ENCODE results near the gene ZNF598. TPM values are rescaled to one million over a fixed set of nuclear protein-coding genes. Genes with fewer than 3 reads are reported as not detected.

ZNF598 gene
- total RNA-seq, 1 donor from 2014 or later, result 50.5 TPM

DNA sequence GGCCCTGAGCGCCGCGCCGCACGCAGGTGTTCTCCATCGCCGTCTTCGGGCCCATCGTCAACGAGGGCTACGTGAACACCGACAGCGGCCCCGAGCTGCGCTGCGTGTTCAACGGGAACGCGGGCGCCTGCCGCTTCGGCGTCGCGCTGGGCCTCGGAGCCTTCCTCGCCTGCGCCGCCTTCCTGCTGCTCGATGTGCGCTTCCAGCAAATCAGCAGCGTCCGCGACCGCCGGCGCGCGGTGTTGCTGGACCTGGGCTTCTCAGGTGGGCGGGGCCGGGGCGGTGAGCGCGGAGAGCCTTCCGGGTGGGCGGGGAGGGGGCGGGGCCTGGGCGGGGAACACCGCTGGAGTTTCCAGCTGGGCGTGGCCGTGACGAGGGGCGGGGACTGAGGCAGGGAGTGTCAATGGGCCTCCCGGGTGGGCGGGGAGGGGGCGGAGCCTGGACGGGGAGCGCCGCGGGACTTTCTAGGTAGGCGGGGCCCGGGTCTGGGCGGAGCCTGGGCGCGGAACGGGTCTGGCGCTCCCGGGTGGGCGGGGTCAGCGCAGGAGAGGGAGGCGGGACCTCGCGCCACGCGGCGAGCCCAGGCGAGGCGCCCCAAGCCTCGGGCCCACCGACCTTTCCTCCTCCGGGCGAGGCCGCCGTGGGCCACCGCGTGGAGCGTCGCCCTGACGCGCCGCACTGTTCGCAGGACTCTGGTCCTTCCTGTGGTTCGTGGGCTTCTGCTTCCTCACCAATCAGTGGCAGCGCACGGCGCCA, 17.5 kb downstream of the ZNF598 start:
- DNase-seq (ENCODE audit: low spot score), result peak; percentile 97

DNA sequence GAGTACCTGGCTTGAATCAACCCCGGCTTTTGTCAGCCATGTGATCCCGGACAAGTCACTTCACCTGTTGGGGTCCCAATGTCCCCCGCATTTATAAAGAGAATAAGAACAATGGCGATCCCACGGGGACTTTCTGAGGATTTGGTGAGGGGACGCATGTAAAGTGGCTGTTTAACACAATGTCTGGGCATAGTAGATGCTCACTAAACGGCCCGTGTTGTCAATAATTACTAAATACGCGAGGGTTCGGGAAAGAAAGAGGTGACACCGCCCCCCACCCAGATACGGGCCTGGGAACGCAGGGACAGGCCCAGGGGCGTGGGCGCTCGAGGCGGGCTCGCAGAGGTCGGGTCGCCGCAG, 18.1 kb downstream of the ZNF598 start:
- no peak for DNase-seq (ENCODE audit: low spot score)

DNA sequence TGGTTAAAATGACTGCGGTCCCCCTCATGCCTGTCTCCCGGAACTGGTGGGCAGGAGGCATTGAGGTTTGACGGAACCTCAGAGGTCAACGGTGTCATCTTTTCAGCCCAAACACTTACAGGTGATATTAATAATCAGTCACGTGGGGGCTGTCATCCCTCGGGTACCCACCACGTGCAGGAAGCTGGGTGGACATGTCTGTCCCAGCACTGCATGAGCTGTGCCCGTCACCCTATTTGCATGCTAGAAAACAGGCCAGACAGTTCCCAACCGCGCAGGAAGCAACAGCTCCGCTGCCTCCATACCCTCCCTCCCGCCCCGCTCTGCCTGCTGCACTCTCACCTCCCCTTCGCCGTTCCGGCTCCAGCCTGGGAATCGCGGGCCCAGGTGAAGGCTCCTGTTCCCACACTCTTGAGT, 18.5 kb downstream of the ZNF598 start:
- no peak for DNase-seq (ENCODE audit: low spot score)

DNA sequence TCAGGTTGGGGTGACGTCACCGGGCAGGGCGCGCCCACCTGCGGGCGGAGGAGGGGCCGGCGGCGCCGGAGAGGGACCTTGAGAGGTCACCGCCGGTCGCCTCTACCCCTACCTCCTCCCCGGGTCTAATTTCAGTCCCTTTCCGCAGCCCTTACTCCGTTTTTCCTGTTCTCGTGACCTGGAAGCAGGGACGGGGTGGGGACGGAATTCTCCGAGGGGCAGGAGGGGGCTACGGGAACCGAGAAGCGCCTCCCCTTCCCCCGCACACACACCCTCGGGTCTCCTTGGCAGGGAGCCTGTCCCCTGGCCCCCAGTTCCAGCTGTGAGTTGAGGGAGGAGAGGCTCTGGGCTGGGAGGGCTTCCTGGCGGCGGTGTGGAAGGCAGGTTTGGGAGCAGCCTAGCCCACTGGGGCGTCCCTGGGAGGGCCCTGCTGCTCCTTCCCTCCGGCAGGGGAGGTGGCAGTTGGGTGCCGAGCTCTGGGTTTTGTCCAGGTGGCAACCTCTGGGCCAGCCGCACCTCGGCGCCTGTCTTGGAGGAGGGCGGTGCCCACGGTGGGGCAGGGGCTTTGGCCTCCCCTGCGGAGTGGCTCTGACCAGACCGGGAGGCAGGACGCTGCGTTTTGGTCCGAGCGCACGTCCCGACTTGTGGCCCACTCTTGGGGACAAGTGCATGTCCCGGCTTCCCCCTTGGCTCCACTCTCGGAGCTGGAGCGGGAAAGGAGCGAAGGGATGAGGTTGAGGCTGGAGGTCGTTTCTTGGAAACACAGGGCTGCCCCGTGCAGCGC, 19.1 kb downstream of the ZNF598 start:
- no peak for DNase-seq (ENCODE audit: low spot score)

DNA sequence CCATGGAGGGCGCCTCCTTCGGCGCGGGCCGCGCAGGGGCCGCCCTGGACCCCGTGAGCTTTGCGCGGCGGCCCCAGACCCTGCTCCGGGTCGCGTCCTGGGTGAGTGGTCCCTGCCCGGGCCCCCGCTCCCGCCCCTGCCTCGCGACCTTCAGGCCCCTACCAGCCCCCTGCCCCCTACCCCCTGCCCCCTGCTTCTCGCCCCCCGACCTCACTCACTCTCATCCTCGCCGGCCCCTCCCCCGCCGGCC, 19.6 kb downstream of the ZNF598 start:
- no peak for DNase-seq (ENCODE audit: low spot score)

DNA sequence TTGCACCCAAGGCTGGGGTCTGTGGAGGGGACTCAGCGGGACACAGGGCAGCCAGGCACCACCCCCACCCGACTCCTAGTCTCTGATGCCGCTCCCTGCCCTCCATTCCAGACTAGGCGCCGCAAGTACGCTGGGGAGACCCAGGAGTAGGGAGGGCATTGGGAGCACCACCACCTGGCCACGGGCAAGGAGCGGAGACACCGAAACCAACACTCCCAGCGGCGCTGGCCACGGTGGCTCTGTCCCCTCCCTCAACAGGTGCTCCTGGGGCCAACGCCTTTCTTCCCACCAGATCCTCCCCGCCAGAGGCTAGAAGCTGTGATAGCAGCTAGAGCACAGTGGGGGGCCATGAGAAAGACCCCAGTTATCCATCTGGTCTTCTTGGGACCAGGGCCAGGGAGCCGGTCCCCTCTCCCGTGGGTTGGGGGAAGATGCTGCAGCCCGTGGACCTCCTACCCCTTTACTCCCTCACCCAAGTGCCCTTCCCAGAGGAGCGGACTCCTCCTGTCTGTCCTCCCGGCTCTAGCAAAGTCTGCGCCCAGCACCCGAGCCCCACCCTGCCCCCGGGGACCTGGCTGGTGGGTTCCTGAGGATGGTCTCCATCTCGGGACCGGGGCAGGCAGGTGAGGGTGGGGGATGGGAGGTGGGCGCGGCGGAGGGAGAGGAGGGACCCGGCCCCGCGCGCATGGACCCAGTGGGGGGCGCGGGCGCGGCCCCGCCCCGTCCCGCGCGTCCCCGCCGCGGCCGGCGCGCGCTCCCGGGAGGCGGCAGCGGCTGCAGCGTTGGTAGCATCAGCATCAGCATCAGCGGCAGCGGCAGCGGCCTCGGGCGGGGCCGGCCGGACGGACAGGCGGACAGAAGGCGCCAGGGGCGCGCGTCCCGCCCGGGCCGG, 20.2 kb downstream of the ZNF598 start, which contains the start of gene SYNGR3:
Gene SYNGR3, plus strand, starts transcription at position 762 of the 892 bp plus-strand sequence. CDS start 133 bp downstream, outside the sequence.
- DNase-seq (ENCODE audit: low spot score), result no peak

DNA sequence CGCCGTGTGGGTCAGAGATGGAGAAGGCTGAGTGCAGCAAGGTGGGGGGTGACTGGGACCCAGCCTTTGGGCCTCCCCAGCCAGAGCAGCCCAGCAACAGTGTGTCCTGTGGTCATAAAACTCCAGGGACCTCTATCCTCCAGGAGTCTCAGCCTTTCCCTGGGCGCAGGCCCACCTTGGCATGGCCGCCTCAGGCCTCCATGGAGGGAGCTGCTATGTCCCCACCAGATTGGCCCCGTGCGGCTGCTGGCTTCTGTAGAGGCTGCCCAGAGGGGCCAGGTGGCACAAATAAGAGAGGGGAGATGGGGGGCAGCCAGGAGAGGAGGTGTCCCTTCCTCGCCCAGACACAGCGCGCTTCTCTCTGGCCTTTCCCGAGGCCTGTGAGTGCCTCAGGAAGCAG, 22.4 kb downstream of the ZNF598 start:
- DNase-seq (ENCODE audit: low spot score), result no peak

DNA sequence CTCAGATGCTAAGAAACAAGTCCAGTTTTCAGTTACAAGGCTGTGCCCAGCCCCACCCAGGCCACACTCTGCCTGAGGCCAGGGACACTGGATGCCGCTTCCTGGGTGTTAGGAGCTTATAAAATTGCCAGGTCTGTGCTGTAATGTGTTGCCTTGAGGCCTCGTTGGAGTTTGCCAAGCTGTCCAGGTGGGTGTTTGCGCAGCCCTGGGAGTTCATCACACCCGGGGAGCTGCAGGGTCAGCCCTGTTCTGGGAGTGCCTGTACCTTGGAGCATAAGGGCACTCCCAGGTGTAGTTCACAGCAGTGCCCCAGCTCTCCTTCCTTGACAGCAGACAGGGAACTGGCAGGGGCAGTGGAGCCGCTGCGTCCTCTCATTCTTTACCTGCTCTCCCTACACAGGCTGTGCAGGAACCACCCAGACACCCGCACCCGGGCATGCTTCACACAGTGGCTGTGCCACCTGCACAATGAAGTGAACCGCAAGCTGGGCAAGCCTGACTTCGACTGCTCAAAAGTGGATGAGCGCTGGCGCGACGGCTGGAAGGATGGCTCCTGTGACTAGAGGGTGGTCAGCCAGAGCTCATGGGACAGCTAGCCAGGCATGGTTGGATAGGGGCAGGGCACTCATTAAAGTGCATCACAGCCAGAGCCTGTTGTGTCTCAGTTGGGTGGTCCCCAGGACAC, 24.0 kb downstream of the ZNF598 start:
- DNase-seq (ENCODE audit: low spot score), result no peak

DNA sequence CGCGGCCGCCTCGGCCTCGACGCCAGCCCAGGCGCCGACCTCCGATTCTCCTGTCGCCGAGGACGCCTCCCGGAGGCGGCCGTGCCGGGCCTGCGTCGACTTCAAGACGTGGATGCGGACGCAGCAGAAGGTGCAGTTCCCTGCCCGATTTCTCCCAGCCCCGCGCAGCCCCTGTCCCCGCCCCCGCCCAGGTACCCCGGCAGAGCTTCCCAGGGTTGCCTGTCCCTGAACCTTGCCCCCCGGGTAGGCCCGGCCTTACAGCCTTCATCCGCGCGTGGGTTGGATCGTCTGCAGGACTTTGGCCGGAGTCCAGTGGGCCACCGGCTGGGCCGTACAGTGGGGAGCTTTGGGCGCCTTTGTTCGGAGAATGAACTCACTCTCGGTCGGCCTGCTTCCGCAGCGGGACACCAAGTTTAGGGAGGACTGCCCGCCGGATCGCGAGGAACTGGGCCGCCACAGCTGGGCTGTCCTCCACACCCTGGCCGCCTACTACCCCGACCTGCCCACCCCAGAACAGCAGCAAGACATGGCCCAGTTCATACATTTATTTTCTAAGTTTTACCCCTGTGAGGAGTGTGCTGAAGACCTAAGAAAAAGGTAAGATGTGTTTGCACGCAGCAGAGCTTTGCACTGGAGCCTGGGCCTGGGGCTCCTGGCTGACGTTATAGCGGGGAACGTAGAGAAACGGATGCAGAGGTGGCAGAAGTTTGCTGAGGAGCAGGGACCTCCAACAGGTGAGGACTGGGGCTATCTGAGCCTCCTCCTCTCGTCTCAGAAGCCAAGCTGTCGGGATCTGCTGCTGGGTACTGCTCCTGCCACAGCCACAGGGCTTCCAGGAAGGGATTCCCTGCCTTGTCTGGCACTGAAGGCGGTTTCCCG, 25.0 kb downstream of the ZNF598 start:
- DNase-seq (ENCODE audit: low spot score), result no peak

DNA sequence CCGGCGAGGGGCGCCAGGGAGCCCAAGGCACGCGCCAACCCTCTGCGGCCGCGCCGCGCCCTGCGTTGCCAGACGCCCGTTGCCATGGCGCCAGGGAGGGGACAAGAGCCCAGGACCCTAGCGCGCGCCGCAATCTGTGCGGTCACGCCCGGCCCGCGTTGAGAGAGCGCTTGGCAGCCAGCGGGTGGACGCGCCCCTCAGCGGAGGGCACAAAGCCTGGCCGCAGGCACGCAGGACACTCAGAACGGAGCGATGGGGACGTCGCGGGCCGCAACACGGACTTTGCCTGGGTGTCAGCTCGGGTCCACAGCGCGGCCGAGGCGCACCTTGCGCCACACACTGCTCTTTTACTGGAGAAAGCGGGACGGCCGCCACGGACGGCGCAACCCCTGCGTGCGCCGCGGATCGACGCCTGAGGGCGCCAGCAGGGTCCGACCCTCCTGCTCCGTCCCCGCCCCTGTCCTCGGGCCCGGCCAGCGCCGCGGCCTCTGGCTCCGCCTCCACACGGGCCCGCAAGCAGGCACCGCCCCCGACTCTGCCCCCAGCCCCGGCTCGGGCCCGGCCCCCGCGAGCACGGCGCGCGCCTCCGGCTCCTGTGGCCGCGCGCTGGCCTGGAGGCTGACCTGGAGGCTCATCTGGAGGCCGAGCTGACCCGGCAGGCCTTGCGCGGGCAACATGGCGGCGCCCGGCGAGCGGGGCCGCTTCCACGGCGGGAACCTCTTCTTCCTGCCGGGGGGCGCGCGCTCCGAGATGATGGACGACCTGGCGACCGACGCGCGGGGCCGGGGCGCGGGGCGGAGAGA, 25.9 kb downstream of the ZNF598 start, which contains the start of gene GFER:
Gene GFER, plus strand, starts transcription at position 650 of the 803 bp plus-strand sequence. Its CDS starts 26 bp downstream, at position 676.
- peak; percentile 98 for DNase-seq (ENCODE audit: low spot score)

DNA sequence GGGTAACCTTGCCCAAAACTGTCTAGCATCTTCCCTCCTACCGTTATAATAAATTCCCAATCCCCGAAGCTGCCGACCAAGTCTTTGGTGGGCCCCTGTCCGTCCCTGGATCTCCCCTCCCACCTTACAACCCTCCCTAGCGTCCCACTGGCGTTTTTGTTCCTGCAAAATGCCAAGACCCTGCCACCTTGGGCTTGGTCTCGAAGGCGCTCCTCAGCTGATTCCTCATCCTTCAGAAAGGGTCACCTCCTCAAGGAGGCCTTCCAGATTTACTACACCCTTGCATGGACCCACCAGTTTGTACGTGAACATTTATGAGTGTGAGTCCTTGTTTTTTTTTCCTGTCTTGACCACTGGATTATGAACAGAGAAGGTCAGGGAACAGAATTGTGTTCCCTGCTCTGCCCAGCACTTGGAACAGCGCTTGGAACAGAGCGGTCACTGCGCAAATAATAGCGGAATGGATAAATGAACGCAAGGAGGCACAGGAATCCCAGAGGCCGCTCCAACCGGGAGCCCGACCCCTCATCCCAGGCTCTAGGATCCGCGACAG, 26.6 kb downstream of the ZNF598 start:
- no peak for DNase-seq (ENCODE audit: low spot score)

DNA sequence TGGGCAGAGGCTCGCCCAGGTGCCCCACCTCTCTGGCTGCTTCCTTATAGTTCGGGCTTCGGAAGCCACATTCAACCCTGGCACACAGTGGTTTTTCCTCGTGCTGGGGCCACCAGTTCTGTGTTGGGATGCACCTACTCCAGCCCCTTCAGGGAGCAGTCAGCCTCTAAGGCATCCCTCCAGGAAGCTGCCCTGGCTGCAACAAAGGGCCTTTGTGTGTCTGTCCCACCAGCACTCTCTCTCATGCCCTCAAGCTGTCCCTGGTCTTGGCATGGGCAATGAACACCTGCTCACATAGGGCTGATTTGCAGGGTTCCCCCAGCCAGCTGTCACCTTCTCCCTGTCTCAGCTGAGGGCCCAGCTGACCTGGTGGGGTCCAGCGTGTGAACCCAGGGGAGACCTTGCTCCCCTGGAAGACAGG, 27.6 kb downstream of the ZNF598 start:
- no peak for DNase-seq (ENCODE audit: low spot score)

DNA sequence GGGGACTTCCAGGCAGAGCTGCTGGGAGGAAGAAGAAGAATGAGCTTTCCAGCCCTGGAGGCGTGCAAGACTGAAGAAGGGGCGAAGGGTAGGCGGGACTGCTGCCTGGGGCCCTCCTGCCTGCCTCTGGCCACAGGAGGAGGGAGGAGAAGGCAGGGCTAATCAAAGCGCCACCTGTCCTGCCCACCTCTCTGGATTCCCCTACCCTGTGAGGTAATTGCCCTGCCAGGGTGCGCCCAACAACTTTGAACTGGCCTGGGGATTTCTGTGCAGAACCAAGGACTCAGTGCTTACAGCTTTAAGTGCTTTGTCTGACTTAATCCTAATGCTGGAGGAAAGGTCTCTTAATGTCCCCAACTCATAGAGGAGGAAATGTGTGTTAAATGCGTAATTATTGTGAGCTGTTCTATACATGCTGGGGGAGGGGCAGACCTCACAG, 28.2 kb downstream of the ZNF598 start, which contains the start of gene NOXO1:
Gene NOXO1, minus strand, starts transcription at position 72 of the 439 bp plus-strand sequence. CDS start 290 bp downstream, outside the sequence.
- DNase-seq (ENCODE audit: low spot score), result no peak

DNA sequence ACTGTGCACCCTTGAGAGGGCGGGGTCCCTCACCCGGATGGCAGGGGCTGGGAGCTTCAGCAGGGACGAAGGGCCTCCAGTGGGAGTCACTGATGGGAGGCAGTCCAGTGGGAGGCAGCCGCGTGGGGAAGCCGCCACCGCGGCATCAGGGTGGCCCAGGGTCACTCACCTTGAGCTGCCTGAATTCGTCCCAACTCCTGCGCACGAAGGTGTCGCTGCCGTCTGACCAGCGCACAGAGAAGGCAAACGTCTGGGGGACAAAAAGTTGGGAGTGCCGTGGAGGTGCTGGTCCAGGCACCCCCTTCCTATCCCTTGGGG, 28.9 kb downstream of the ZNF598 start:
- no peak for DNase-seq (ENCODE audit: low spot score)

DNA sequence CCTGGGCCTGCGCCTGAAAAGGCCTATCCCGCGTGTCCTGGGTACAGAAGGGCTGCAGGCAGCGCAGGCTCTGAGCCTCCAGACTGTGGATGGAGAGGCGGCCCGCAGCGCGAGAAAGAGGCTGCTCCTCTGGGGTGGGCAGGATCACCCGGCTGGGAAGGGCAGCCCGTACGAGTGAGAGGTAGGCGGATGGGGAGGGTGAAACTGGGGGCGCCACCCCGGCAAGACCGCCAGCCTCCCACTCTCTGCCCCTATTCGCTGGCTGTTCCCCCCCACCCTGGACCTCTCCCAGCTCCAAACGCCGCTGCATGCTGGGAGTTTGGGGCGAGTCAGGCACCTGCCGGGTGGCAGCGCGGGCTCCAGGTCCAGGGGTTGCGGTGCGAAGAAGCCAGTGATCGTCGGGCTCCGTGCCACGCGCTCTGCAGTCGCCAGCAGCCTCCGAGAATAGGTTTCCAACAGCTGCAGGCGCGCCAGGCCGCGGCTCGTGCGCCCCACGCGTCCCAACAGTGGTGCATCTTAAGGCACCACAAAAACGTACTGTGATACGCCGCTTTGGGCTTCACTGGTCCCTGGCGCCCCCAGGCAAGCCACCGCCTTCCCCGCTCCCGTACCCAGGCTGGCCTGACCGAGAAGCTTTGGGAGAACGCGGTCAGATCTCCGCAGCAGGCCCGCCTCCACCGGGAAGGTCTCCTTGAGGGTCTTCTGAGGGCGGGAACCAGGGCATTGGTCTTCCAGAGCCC, 29.4 kb downstream of the ZNF598 start:
- no peak for DNase-seq (ENCODE audit: low spot score)

DNA sequence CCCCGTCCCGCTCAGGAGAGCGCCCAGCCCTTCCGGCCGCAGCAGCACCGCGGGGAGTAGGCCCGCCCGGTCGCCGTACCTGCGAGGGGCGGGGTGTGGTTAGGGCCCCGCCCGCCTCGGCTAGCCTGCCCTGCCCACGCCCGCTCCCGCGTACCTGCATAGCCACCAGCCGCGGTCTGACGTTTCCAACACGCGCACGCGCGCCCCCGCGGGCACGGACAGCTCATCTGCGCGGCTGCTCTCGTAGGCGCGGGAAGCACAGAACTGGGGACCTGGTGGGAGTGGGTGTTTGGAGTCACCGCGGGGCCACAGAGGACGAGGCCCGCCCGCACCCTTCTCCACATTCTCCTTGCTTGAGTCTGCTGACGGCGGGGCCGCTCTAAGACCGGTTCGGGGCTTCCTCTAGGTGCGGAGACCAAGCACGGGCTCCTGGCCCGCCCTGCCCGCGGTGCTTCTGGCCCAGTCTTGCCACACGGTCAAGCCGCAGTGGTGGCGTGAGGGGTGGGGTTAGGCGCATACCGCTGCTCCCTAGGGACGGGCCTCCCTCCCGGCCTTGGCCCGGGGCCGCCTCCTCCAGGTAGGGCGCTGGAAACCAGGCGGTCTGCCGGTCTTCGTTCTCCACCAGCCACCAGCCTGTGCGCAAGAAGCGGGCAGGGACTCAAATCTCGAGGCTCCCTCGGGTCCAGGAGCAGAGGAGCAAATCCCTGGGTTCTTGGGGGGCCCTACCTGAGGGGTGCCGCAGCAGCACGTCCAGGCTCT, 30.2 kb downstream of the ZNF598 start:
- no peak for DNase-seq (ENCODE audit: low spot score)

DNA sequence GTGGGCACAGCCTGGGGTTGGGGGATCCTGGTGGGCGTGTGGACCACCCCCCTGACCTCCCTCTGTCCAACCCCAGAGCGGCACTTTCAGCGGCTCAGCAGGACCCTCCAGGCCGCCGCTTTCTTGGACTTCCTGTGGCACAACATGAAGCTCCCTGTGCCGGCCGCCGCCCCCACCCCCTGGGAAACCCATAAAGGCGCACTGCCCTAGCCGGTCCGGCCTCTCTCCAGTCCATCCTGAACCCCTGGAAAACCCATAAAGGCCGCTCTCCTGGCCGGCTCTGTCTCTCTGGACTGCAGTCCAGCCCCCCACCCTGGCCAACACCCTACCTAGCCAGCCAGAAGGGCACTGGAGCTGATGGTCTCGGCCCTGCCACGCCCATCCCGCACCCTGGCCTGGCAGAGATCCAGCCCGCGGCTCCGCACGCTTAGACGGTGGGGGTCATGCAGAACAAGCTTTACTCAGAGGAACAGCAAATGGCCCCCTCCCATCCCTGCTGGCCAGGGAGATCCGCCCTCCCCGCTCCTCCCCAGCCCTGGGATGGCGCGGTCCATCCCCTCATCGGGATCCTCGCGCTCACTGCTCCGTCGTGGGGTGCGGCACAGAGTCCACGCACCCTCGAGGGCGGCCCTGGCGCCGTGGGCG, 31.0 kb downstream of the ZNF598 start:
- DNase-seq (ENCODE audit: low spot score), result no peak
